HG02588 (cell line): ENCODE results near the gene CDYL.

Source experiments
- ATAC-seq: cut with Tn5 transposase; IDR thresholded peaks from one replicate; pipeline ENCODE4 v1.9.1; 2021; ENCODE audit warnings: mild to moderate bottlenecking, moderate library complexity; ENCODE audit not compliant: unreplicated experiment

CDYL gene

DNA sequence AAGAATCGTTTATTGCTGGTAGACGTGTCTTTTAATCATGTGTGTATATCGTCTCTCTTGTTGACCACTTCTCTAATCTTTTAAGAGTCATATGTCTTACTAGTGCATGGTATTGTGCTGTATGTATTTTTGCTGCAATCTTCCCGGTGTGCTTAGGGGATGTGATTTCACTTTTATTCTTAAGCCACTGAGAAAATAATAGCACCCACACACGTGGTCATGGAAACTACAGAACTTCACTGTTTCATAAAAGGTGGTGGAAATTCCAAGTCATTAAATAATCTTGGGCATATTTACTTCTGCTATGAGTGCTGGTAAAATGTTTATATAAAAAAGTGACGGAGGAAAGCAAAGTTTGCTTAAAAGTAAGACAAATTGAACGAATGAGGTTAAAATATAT is 3.0 kb upstream of the CDYL start:
- no peak for ATAC-seq

DNA sequence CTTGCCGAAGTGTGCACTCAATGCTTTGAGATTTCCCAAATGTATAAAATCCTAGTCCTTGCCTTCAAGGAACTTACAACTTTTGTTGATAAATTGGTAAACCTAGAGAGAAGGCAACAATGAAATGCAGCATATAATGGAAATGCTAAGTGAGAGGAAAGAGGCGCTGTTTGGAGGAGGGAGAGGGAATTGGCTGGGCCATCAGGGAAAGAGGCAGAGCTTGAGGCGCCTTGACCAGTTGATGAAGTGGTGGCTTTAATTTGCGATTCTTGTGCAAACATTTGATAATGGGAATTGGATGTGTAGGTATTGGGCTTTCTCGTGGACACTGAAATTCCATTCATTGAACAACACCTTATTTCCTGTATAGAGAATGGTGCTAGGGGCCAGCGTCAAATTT is 1.9 kb upstream of the CDYL start:
- ATAC-seq, result no peak

DNA sequence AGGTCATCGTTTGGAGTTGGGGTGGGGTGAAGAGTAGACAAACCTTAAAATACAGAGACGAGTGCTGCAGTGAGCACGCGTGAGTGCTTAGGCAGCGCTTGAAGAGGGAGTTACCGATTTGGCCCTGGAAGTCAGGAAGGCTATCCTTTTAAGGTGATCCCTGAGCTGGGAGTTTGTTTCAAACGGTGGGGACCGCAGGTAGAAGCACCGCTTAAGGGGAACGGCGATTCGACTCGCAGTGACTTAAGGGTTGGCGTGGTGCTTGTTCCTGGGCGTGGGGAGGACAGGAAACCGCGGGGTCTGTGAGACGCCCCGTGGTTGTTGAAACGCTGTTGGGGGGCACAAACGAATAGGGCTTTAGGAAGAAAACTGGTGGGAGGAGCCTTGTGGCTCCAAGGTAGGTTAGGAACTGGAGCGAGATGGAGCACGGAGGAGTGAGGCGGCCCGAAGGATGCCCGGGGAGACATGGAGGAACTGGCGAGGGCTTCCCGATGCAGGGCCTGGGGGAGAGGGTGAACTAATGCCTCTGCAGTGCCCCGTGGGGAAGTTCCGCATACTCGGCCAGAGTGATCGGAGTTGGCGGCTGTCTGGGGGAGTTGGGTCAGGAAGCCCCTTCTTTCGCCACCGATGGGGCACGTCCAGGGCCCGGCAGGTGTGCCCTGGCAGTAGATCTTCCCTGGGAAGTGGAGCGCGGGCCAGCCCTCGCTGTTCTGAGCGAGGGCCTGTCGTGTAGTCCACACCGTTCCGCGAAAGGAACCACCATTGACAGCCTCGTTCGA is 1.3 kb upstream of the CDYL start:
- ATAC-seq, result no peak

DNA sequence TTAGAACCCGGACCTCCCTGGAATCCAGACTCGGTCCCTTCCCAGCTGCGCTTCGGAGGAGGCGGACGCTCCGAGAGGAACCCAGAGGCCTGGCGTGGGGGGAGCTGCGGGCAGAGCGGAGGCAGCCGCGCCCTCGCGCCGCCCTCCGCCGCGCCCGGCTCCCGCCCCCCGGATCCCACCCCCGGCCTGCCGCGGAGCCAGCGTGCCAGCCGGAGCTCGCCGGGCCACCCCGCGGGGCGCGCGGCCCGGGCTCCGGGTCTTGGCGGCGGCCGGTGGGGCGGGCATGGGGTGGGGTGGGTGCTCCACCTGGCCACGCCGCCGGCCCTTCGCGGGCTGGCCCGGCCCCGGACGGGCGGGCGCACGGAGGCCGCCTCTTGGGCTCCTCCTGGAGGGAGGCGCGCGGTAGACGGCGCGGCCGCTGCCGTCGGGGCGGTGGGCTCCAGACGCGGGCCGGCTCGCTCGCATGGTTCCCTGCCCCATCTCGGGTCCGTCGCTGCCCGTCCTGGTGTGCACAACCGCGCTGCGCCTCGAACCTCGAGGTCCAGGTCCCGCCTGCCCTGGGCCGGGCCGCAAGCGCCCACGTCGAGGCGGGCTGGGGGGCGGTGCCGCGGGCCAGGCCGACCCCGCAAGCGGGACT is 592 bp upstream of the CDYL start:
- peak; percentile 46 for ATAC-seq

DNA sequence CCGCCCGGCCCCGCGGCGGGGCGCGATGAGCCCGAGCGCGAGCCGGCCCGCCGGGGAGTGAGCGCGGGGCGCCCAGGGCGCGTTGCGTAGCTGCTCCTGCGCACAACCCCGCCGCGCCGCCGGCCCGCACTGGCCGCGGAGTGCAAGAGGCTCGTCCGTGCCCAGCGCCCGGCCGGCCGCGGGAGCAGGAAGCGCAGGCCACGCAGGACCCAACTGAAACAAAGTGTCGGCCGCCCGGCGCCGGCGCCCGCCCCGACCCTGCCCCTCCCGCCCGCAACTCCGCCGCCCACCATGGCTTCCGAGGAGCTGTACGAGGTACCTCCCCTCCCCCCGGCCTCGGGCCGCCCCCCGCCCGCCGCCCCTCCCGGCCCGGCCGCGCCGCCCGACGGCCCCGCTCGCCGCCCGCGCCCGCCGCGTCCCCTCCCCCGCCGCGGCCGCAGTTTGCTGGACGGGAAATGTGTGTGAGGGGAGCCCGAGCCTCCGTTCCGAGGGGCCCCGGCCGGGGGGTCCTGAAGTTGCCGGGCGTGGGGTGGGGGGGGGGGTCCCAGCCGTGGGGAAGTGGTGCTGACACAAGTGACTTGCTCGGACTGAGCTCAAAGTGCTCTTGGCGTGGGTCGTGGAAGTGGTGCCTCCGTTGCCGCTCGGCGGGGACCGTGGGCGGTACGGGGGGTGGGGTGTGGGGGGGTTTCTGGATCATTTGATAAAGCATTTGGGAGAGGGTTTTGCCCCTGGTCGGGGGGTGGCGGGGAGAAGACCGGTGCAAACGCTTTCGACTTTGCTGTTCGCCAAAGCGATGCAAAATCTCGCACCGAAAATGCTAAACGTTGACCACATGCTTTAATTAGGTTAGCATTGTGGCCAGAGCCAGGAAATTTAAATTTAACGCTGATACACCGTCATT is 539 bp downstream of the CDYL start:
- peak; percentile 15 for ATAC-seq

DNA sequence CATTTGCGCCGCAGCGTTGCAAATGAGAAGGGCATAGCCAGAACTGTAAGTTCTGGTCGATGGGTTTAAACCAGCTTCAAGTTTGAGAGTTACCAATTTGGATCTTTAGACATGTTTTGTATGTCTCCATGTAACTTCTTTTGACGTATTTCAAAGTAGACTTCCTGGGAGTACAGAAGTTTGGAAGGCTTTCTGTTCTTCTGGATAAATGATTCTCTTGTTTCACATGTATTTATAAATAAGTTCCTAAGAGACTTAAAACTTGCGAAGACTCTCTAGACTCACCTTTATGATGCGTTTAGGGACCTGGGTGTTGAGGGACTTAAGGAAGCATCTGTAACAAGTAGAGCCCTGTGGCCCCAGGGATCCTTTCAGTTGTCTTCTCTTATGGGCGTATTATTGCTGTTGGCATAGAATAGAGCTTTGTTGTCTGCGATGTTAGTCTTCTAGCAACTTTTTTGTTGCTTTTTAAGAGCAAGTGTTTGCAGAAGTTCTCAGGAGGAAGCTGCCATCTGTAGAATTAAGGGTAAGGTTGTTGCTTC is 1.3 kb downstream of the CDYL start:
- no peak for ATAC-seq

DNA sequence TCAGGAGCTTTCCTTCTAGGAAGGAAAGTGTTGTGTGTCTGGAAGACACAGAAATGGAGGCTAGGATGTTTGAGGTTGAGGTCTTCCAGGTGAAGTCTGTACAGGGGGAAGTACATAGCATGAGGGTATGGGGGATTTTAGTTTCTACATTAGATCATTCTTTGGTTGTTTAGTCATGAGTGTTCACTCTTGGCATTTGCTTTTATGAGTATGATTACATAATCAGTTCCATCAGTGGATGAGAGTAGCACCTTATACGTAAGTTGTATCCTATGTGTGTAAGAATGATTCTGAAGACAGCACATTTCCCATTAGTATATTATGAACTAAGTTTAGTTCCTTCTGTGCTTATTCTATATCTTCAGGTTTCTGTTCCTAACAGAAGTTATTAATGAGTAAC is 1.9 kb downstream of the CDYL start:
- no peak for ATAC-seq

DNA sequence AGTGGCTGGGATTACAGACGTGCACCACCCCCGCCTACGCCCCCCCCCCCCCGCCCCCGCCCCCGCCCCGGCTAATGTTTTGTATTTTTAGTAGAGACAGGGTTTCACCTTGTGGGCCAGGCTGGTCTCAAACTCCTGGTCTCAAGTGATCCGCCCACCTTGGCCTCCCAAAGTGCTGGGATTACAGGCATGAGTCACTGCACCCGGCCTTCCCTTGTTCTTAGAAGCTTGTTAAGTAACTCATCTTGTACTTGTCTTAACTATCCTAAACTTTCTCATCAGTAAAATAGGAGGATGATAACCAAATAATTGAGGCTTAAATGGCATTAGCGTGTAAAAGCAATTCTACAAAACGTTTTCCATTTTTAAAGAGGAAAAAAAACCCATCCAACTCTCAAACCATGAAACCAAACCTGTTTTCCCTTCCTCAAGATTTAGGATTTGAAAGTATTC is 4.2 kb downstream of the CDYL start:
- ATAC-seq, result no peak

DNA sequence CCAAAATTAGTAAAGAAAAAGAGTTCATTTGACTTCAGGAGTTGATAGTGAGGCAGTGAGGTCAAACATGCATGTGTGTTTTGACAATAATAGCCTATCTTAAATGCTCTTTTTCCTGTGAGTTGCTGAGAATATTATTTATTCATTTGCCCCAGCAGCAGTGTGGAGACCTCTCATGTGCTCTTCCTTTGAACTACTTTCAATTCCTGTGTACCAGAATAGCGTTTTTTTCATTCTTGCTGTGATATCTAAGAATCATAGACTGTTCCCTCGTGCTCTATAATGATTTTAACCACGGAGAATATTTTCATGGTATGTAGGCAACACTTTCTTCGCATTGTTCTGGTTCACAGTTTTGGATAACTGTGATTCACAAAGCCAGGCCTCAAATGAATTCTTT is 5.2 kb downstream of the CDYL start:
- ATAC-seq, result no peak

DNA sequence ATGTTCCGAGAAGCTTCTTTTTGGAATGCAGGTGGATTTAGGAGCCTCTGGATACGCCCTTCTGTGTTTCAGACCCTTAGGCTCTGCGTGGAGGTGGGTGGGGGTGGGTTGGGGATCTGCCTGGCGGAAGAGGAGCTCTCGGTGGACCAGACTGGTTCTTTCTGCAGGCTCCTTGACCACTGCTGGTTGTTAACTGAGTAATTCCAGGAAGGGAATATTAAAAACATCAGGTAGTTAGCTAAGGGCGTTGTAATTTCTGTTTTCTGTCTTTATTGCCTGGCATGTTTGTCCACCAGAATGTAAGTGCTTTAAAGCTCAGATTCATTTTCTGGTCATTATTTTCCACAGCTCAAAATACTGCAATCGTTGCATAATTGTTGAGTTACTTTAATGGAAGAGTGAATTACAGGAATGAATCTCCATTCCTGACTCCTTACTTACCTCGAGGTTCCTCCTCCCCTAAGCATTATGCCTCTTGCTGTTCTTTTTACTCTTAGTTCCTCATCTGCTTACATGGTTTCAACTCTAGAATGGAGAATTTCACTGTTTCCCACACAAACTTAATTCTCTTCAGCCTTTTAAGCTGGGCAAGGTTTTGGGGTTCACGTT is 5.9 kb downstream of the CDYL start:
- no peak for ATAC-seq

DNA sequence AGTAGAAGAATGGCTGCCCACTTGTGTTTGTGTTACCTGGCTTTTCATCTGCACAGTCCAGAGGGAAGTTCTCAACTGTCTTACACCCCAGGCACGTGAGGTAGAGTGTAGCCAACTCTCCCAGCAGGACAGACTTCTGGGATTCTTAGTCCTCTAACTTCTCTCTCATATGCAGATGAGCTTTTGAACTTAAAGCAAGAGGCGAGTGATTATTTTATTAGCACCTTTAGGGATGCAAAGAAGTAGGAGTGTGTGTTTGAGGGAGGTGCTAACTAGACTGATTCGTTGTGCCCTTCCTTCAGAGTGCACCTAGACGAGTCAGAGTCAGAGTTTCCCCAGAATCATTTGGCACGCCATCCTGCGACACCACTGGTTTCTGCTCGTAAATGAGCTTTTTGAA is 10.8 kb downstream of the CDYL start:
- ATAC-seq, result no peak

DNA sequence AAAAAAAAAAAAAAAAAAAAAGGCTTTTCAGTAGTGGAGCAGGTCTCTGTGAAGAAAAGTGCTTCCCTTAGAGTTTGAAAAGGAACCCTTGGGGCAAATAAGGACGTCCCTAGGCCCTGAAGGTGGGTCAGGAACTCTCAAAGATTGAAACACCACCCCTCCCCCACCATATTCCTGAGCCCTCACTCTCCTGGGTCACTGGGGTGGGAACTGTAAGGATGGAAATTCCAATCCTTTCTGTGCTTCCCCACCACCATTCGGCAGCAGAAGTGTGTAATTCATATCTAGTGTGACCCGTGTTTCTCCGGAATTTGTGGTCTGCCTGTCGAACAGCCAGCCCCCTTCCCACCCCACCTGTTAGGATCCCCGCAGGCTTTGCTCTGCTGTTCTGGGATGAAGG is 12.3 kb downstream of the CDYL start:
- ATAC-seq, result no peak

DNA sequence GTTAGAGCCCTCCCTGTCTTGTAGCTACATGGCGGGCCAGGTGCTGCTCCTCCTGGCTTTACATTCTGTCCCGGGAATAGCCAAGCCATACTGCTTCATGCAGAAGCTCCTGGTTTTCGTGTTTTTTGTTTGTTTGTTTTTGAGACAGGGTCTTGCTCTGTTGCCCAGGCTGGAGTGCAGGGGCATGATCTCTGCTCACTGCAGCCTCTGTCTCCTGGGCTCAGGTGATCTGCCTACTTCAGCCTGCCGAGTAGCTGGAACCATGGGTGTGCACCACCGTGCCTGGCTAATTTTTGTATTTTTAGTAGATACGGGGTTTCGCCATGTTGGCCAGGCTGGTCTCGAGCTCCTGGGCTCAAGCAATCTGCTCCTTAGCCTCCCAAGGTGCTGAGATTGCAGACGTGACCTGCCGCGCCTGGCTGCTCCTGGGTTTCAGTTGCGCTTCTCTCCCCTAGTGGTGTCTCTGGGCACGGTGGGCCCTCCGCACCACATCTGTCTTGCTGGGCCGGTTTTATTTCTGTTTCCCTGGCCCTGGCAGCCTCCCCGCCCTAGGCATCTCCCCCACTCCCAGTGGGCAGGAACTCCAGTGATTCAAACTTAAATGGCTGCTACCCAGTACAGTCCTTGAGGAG is 12.9 kb downstream of the CDYL start:
- ATAC-seq, result peak; percentile 94

DNA sequence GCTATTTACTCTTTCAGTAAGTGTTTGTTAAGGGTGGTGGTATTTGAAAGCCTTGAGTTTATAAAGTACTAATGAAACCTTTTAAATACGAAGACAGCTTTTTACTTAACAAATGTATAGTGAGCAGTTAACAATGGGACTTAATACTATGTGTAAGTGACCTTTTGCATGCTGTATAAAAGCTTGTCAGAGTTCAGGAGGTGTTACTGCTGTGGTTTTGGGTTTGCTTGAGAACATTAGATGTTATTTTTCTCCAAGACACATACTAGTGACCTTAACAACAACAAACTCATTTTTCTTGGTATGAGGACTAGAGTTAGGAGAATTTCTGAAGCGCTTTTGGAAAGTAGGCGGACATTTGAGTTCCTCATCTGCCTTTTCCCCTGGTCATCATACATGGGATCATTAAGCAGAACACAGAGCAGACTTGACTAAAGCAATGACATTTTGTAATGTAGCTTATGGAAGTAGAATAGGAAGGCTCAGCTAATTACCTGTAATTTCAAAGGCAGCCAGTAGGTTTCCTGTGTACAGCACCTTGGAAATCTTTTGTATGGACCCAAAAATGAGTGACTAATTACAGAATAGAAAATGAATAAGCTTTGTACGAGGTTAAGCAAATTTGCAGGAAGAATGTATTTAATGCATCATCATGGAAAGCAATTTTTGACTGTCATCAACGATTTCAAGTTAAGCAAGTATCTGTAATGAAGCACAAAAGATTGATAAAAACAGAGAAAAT is 14.1 kb downstream of the CDYL start:
- ATAC-seq, result no peak

DNA sequence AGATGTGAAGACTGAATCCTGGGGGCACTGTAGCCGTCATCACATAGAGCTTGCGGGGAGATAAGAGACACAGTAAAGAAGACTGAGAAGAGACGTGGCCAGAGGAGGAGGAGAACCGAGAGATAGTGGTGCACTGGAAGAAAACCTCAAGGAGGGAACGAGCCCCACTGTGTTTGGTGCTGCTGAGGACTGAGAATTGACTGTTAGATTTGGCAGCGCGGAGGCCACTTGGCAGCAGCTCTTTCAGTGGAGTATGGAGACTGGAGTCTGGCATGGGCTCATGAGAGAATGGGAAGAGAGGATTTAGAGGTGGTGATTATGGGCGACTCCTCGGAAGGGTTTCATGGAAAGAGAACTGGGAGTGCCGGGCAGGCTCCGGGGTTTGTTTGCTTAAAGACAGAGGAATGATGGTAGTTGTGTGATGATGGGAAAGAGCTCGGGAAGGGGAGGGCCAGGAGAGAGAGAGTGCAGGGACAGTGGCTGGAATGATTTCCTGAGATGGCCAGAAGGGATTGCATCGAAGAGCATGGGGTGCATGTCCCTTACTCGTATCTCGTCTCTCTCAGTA is 18.0 kb downstream of the CDYL start:
- ATAC-seq, result no peak

DNA sequence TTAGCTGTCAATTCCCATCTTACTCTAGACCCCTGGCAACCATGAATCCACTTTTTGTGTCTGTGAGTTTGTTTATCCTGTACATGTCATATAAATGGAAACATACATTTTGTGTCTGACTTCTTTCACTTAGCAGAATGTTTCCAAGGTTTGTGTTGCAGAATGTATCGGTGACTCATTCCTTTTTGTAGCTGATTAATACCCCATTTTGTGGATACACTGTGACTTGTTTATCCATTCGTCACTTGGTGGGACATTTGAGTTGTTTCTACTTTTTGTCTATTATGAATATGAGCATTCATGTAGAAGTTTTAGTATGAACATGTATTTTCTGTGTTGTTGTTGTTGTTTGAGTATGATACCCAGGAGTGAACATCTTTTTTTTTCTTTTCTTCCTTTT is 21.4 kb downstream of the CDYL start:
- ATAC-seq, result no peak

DNA sequence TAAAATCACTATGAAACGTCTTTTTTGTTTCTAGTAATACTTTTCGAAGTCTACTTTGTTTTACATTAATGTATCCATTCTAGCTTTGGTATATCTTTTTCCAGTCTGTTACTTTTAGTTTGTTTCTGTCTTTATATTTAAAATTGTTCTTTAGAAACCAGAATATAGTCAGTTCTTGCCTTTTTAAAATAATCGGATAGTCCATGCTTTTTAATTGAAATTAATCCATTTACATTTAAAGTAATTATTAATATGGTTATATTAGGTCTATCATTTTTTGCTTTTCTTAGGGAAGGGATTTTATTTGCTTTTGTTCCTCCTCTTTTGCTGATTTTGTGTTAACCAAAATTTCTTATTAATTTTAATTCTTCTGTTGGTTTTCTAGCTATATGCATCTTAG is 23.7 kb downstream of the CDYL start:
- ATAC-seq, result no peak

DNA sequence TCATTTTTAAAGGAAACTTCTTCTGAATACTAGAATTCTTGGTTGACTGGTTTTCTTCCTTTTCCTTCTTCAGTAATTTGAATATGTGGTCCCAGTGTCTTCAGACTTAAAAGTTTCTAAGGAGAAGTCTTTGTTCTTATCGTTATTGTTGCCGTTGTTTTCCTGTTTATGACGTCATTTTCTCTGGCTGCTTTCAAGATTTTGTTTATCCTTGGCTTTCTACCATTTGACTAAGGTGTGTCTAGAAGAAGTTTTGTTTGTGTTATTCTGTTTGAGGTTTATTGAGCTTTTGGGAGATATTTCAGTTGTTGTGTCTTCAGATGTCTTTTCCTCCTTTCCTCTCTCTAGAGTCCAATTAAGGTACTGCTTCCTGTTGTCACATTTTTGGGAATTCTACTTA is 24.5 kb downstream of the CDYL start:
- ATAC-seq, result no peak

DNA sequence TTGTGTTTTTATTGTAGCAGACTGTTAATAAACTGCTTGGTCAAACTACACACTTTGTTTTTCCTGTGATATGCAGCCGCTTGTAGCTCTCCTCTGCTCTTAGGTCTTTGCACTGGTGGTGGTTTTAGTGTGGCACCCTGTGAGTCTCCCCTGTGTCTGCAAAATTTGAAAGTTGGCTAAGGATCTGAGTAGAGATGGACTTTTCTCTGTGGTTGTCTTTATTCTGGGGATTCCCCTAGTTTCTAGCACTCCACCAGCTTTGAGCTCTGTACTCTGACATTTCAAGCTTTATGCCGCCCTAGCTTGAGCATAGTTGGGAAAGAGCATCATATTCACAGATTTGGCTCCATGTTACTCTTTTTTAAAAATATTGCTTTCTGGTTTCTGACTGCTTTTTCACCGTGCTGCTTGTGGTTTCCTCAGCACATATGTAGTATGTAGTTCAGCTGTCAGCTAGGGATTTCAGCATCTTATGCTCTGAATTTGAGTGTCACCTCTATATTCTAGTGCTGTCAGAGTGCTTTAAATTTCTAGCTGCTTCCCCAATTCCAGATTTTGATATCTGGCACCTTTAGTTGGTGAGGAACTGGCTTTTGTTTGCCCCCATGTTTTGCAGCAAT is 25.4 kb downstream of the CDYL start:
- ATAC-seq, result peak; percentile 63
